NOMO-1 treated with dmso at 0.1 percent for 144 hours (cell line): ENCODE results near the gene TPRN.
A peak's percentile ranks its signal among the peaks of the same experiment; 100 is the strongest.
"Not testable (repeated sequence)": the region's sequence is repeated elsewhere in the genome, so short reads cannot be mapped to it uniquely, and the experiment has no call there.

Experiments
- DNase-seq: peaks from one replicate; lab custom pipeline; 2025; ENCODE audit not compliant: unreplicated experiment; lab: John Stamatoyannopoulos, UW

The TPRN gene, protein sequence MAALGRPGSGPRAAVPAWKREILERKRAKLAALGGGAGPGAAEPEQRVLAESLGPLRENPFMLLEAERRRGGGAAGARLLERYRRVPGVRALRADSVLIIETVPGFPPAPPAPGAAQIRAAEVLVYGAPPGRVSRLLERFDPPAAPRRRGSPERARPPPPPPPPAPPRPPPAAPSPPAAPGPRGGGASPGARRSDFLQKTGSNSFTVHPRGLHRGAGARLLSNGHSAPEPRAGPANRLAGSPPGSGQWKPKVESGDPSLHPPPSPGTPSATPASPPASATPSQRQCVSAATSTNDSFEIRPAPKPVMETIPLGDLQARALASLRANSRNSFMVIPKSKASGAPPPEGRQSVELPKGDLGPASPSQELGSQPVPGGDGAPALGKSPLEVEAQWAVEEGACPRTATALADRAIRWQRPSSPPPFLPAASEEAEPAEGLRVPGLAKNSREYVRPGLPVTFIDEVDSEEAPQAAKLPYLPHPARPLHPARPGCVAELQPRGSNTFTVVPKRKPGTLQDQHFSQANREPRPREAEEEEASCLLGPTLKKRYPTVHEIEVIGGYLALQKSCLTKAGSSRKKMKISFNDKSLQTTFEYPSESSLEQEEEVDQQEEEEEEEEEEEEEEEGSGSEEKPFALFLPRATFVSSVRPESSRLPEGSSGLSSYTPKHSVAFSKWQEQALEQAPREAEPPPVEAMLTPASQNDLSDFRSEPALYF

GRCh38 chr9:137200311-137201204, at the start of gene TPRN:
TPRN (minus strand) TSS chr9:137200741; CDS start chr9:137200711, 30 bp downstream.
- DNase-seq = peak; percentile 100

- DNase-seq = no peak
Measured at GRCh38 chr9:137247916-137248175, 47.3 kb upstream of the TPRN start.

GRCh38 chr9:137247135-137247915, 46.8 kb upstream of the TPRN start:
- no peak for DNase-seq

DNA sequence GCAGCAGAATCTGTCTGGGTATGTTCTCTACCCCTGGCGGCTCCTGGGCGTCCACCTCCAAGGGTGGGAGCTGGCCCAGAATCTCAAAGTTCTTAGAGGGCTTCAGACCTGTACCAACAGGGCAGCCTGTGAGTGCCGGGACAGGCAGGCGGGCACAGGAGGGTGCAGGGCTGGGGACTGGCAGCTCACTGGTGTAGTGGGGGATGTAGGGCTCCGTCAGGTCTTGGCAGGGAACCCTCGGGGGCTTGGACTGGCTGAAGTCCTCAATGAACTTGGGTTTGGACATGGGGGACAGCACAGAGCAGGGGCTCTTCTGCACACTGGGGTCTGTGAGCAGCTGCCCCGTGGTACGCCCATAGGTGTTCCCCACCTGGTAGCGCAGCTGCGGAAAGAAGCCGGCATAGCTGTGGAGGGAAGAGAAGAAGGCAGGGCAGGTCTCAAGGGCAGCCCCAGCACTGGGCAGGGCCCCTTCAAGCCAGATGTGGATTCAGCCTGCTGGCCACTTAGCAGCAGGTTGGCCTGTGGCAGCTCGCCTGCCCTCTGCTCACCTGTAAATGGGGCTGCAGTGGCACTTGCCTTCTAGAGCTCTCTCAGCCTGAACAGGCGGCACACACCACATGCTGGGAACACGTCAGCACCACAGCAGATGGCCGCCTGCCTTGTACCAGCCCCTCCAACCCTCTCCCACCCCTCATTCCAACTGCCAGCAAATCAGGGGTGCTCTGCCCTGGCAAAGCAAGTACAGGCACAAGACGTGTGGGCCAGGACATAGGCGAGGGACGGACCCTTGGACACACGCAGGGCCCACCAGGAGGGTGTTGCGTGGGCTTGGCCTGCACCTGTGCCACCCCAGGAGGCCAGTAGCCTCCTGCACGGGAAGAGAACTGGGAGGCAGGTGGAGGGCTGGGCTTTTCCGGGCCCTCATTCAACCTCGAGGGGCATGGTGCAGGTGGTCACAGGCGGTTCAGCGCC, 45.2 kb upstream of the TPRN start:
- DNase-seq = no peak

- DNase-seq = no peak
Measured at GRCh38 chr9:137244486-137245449, 44.2 kb upstream of the TPRN start.

- DNase-seq = no peak
Measured at GRCh38 chr9:137243626-137244485, 43.3 kb upstream of the TPRN start.

DNA sequence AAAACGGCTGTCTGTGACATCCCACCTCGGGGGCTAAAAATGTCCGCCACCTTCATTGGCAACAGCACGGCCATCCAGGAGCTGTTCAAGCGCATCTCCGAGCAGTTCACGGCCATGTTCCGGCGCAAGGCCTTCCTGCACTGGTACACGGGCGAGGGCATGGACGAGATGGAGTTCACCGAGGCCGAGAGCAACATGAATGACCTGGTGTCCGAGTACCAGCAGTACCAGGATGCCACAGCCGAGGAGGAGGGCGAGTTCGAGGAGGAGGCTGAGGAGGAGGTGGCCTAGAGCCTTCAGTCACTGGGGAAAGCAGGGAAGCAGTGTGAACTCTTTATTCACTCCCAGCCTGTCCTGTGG, 42.7 kb upstream of the TPRN start:
- DNase-seq = not testable (repeated sequence)

DNA sequence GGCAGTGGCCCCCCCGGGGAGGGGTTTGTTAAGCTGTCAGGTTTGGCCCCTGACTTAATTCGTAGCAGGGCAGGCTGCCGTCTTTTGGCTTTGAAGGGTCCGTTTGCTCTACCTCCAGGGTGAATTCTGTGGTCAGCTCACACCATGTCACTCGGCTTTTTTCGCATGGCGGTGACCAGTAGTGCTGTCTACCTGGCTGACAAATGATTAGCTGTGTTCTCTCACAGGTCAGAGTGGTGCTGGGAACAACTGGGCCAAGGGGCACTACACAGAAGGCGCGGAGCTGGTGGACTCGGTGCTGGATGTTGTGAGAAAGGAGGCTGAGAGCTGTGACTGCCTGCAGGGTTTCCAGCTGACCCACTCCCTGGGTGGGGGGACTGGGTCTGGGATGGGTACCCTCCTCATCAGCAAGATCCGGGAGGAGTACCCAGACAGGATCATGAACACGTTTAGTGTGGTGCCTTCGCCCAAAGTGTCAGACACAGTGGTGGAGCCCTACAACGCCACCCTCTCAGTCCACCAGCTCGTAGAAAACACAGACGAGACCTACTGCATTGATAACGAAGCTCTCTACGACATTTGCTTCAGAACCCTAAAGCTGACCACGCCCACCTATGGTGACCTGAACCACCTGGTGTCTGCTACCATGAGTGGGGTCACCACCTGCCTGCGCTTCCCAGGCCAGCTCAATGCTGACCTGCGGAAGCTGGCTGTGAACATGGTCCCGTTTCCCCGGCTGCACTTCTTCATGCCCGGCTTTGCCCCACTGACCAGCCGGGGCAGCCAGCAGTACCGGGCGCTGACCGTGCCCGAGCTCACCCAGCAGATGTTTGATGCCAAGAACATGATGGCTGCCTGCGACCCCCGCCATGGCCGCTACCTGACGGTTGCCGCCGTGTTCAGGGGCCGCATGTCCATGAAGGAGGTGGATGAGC, 42.0 kb upstream of the TPRN start:
- no peak for DNase-seq

DNA sequence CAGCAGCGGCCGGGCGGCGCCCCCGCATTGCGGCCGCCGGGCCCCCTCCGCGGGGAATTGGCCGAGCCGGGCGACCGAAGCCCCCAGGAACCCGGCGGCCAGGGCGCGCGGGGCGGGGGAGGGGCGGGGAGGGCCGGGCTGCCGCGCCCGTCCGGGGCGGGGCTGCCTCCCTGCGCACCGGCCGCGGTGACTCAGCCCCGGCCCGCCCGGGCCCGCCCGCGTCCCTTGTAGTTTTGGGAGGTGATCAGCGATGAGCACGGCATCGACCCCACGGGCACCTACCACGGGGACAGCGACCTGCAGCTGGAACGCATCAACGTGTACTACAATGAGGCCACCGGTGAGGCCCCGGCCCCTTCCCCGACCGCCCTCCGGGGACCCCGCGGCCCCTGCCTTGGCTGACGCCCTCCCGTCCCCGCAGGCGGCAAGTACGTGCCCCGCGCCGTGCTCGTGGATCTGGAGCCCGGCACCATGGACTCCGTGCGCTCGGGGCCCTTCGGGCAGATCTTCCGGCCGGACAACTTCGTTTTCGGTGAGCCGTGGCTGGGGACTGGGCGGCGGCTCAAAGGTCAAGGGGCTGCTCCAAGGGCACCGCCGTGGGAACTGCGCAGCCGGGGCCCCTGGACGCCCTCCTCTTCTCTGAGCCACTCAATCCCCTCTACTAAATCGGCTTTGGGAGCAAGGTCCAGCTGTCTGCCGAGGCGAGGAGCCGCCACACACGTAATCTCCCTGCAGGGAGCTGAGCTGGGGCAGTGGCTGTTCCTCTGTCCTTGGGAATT, 41.1 kb upstream of the TPRN start:
- DNase-seq = peak; percentile 21

GRCh38 chr9:137240841-137241489, 40.4 kb upstream of the TPRN start, which contains the start of gene TUBB4B:
TUBB4B (plus strand) TSS chr9:137241287; CDS start chr9:137241361, 74 bp downstream.
- DNase-seq = peak; percentile 100

- DNase-seq = peak; percentile 86
Measured at GRCh38 chr9:137240318-137240840, 39.8 kb upstream of the TPRN start.

- not testable (repeated sequence) for DNase-seq
Measured at GRCh38 chr9:137239541-137240200, 39.1 kb upstream of the TPRN start.

DNA sequence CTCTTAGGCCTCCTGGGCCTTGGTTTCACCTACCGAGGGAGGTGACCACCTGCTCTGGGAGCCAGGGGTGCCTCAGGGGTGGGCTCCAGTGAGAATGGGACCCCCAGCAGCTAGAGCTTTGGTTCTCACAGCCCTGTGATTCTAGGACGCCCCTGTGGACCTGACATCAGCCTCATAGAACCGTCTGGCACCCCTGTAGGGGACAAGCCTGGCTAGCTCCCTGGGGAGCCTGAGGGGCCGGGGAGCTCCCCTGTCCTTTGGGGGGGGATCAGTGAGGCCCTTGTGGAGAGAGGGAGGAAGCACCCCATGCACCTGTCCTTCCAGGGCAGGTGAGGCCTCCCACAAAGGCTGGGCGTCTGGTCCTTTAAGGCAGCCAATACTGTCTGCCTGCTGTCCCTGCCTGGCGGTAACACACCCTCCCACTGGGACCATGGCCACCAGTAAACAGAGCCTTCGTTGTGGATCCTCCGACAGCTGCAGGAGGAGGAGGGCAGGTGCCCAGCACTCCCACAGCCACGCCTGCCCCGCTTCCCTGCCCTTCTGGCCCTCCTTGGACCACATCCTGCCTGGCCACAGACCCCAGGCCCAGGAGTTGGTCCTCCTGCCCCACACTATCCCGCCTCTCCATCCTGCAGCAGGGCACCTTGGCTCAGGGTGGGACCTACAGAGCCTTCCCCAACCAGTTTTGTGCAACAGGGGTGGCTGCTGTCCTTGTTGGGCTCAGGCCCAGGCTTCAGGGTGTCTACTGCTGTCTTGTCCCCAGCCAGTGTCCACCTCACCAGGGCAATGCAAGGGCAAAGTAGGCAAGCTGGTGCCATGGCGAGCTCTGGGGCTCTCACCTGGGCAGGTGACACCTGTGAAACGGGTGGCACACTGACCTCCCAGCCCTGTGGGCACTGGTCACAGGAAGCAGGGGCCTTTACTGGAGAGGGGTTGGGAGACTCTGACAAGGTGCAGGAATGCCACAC, 37.5 kb upstream of the TPRN start:
- DNase-seq = no peak
